ENCODE measurements around the gene ARMC9.

DNA sequence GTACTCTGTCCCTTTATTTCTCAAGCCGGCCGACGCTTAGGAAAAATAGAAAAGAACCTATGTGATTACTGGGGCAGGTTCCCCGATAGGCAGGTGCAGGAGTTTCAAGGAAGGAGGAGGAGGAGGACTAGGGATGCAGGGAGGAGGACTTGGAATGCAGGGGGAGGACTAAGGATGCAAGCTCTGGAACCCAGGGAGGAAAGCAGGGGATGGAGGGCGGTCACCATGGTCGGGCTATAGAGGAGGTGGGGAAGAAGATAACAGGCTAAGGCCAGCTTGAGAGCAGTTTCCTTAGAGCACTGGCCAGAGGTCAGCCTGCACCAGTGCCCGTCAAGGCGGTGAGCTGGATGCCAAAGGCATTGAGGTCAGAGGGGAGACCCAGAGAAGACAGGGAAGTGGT lies 178.4 kb downstream of the ARMC9 start:
- TF ChIP-seq POLR2A (IDR thresholded peaks at IDR 0.05; ENCODE audit: low read depth, low read length): no peak
- TF ChIP-seq, protein P1, sequence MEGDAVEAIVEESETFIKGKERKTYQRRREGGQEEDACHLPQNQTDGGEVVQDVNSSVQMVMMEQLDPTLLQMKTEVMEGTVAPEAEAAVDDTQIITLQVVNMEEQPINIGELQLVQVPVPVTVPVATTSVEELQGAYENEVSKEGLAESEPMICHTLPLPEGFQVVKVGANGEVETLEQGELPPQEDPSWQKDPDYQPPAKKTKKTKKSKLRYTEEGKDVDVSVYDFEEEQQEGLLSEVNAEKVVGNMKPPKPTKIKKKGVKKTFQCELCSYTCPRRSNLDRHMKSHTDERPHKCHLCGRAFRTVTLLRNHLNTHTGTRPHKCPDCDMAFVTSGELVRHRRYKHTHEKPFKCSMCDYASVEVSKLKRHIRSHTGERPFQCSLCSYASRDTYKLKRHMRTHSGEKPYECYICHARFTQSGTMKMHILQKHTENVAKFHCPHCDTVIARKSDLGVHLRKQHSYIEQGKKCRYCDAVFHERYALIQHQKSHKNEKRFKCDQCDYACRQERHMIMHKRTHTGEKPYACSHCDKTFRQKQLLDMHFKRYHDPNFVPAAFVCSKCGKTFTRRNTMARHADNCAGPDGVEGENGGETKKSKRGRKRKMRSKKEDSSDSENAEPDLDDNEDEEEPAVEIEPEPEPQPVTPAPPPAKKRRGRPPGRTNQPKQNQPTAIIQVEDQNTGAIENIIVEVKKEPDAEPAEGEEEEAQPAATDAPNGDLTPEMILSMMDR (IDR thresholded peaks at IDR 0.05; ENCODE audit: extremely low read depth in 1 of 2, insufficient read depth in 1 of 2, low read depth in 1 of 2, low read length in 2 of 2): no peak
- no peak for TF ChIP-seq EZH2 (IDR thresholded peaks at IDR 0.05; ENCODE audit: borderline replicate concordance, low read depth, low read length, severe bottlenecking)
- TF ChIP-seq FOS (IDR thresholded peaks at IDR 0.05; ENCODE audit: borderline replicate concordance, insufficient read depth, low read length): no peak

Data from endothelial cell of umbilical vein (primary cell).